Measurements from ENCODE around the gene SDK1.

Gene SDK1

DNA sequence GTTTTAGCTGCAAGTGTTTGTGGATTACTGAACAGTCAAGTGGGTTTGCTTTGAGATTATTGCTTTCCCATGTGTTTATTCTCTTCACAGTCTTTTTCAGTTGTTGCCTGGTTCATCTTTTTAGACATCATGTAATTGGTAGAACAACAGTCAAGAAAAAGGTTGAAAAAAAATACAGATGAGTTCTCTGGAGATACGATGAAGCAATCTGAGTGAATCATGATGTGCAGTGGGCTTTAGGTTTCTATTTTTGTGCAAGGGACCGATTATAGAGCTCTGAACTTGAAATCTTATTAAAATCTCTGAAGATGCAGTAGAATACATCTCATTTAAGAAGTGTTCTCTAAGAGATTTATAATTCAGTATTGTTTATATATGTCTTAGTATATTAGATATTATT is 145.7 kb downstream of the SDK1 start:
- H3K27me3 ChIP-seq (ENCODE audit: control insufficient read depth in 3 of 3, insufficient read depth in 3 of 3, low read depth in 1 of 3, low read length in 3 of 3), result no peaks in the 10 kb centered on the region
- no peak overlapping the region for H3K14ac ChIP-seq (ENCODE audit: low read length)
- H3K23ac ChIP-seq (ENCODE audit: low read depth, low read length, poor library complexity), result no peak overlapping the region
- H3K27ac ChIP-seq (replicated peaks; ENCODE audit: low read length), result no peak overlapping the region
- peaks cover 0 to 2% of the 10 kb centered on the region in 2 donors for H3K4me1 ChIP-seq (ENCODE audit: control insufficient read depth in 2 of 2, insufficient read depth in 1 of 2, low read depth in 1 of 2, low read length in 2 of 2)
- H4K8ac ChIP-seq (ENCODE audit: low read depth, low read length), result no peak overlapping the region
- H3K9ac ChIP-seq (ENCODE audit: low read depth, low read length, poor library complexity), result no peak overlapping the region
- H2BK5ac ChIP-seq (ENCODE audit: low read length), result no peak overlapping the region
- H2BK15ac ChIP-seq (ENCODE audit: low read length), result no peak overlapping the region
- H2AFZ ChIP-seq (ENCODE audit: low read length), result no peak overlapping the region
- H2BK12ac ChIP-seq (ENCODE audit: low read length), result no peak overlapping the region
- peaks cover 0 to 17% of the 10 kb centered on the region in 2 donors for H3K9me3 ChIP-seq (replicated peaks in 1 of 2; ENCODE audit: control insufficient read depth in 2 of 2, insufficient read depth in 1 of 2, low read depth in 1 of 2, low read length in 2 of 2)
- no peak overlapping the region for H3K18ac ChIP-seq (ENCODE audit: low read length)
- no peak overlapping the region for H3K4ac ChIP-seq (ENCODE audit: low read length)
- no peak overlapping the region for H2BK120ac ChIP-seq (ENCODE audit: low read depth, low read length)
- no peak overlapping the region for H4K91ac ChIP-seq (ENCODE audit: low read depth, low read length, poor library complexity)
- no peak for DNase-seq (ENCODE audit: low spot score)
- no peaks in the 10 kb centered on the region for H3K36me3 ChIP-seq (replicated peaks in 1 of 2; ENCODE audit: control insufficient read depth in 2 of 2, insufficient read depth in 2 of 2, low read length in 2 of 2)
- no peak overlapping the region for H2AK5ac ChIP-seq (ENCODE audit: low read depth, low read length)
- H3K79me1 ChIP-seq (ENCODE audit: low read depth, low read length), result no peaks in the 10 kb centered on the region
- no peak overlapping the region for H3K4me3 ChIP-seq (ENCODE audit: low read length in 2 of 2)
- no peak overlapping the region for H3K4me2 ChIP-seq (ENCODE audit: insufficient read depth, low read length, poor library complexity, severe bottlenecking)
- no CpG with 5 or more reads among the region's 2 CpGs for WGBS, 2 donors (ENCODE audit: extremely low coverage in 2 of 2, insufficient read length in 2 of 2, insufficient replicate concordance in 1 of 2)

DNA sequence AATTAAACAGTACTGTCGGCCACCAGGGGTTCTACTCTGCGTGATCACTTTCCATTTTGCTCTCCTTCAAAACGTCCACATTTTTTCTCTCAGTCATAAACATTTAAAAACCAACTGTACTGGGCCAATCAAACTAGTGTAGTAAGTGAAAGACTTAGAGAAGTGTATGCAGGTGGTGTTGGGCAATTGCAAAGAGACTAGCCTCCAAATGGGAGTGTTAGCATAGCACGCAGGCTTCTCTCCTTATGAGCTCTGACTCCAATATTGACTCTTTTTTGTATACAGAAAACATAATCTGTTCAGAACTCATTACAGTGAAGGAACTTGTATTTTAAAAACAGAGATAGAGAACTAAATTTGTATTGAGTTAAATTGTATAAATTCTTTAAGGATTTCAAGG is 150.6 kb downstream of the SDK1 start:
- Histone ChIP-seq H2BK15ac (ENCODE audit: low read length) (no peak overlapping the region), H3K14ac (ENCODE audit: low read length) (no peak overlapping the region), H3K79me1 (ENCODE audit: low read depth, low read length) (no peaks in the 10 kb centered on the region), H3K9me3 (replicated peaks in 1 of 2; ENCODE audit: control insufficient read depth in 2 of 2, insufficient read depth in 1 of 2, low read depth in 1 of 2, low read length in 2 of 2) (peaks cover 0 to 16% of the 10 kb centered on the region in 2 donors), H2BK120ac (ENCODE audit: low read depth, low read length) (no peak overlapping the region), H3K4ac (ENCODE audit: low read length) (no peak overlapping the region), H3K36me3 (replicated peaks in 1 of 2; ENCODE audit: control insufficient read depth in 2 of 2, insufficient read depth in 2 of 2, low read length in 2 of 2) (no peaks in the 10 kb centered on the region), H3K9ac (ENCODE audit: low read depth, low read length, poor library complexity) (no peak overlapping the region), H3K4me1 (ENCODE audit: control insufficient read depth in 2 of 2, insufficient read depth in 1 of 2, low read depth in 1 of 2, low read length in 2 of 2) (peaks cover 2% of the 10 kb centered on the region in 2 donors), H2BK12ac (ENCODE audit: low read length) (no peak overlapping the region), H2AK5ac (ENCODE audit: low read depth, low read length) (no peak overlapping the region), H3K27me3 (ENCODE audit: control insufficient read depth in 3 of 3, insufficient read depth in 3 of 3, low read depth in 1 of 3, low read length in 3 of 3) (no peaks in the 10 kb centered on the region), H4K91ac (ENCODE audit: low read depth, low read length, poor library complexity) (no peak overlapping the region), H2AFZ (ENCODE audit: low read length) (no peak overlapping the region), H3K23ac (ENCODE audit: low read depth, low read length, poor library complexity) (no peak overlapping the region), H3K18ac (ENCODE audit: low read length) (no peak overlapping the region), H3K27ac (replicated peaks; ENCODE audit: low read length) (no peak overlapping the region), H3K4me2 (ENCODE audit: insufficient read depth, low read length, poor library complexity, severe bottlenecking) (no peak overlapping the region), H4K8ac (ENCODE audit: low read depth, low read length) (no peak overlapping the region), H2BK5ac (ENCODE audit: low read length) (no peak overlapping the region), H3K4me3 (ENCODE audit: low read length in 2 of 2) (no peak overlapping the region)
- WGBS, 2 donors (ENCODE audit: extremely low coverage in 2 of 2, insufficient read length in 2 of 2, insufficient replicate concordance in 1 of 2), result no CpG with 5 or more reads among the region's 4 CpGs
- DNase-seq (ENCODE audit: low spot score), result no peak

DNA sequence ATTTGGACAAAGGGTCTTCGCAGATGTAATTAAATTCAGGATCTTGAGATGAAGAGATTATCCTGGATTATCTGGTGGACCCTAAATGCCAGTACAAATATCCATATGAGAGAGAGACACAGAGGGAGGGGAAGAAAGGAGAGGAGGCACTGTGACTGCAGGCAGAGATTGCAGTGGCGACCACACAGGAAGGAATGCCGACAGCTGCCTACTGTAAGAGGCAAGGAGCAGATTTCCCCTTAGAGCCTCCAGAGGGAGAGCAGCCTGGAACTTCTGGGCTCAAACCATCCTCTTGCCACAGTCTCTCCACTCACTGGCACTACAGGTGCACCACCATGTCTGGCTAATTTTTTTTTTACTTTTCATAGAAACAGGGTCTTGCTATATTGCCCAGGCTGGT is 152.3 kb downstream of the SDK1 start:
- H3K18ac ChIP-seq (ENCODE audit: low read length), result no peak overlapping the region
- no peak overlapping the region for H2BK5ac ChIP-seq (ENCODE audit: low read length)
- H3K79me1 ChIP-seq (ENCODE audit: low read depth, low read length), result no peaks in the 10 kb centered on the region
- H3K27ac ChIP-seq (replicated peaks; ENCODE audit: low read length), result no peak overlapping the region
- H3K36me3 ChIP-seq (replicated peaks in 1 of 2; ENCODE audit: control insufficient read depth in 2 of 2, insufficient read depth in 2 of 2, low read length in 2 of 2), result no peaks in the 10 kb centered on the region
- H2BK120ac ChIP-seq (ENCODE audit: low read depth, low read length), result no peak overlapping the region
- H3K14ac ChIP-seq (ENCODE audit: low read length), result no peak overlapping the region
- no peak overlapping the region for H3K4me3 ChIP-seq (ENCODE audit: low read length in 2 of 2)
- H3K9ac ChIP-seq (ENCODE audit: low read depth, low read length, poor library complexity), result peak overlapping the region; percentile 73
- no peak for DNase-seq (ENCODE audit: low spot score)
- H3K27me3 ChIP-seq (ENCODE audit: control insufficient read depth in 3 of 3, insufficient read depth in 3 of 3, low read depth in 1 of 3, low read length in 3 of 3), result no peaks in the 10 kb centered on the region
- H2AFZ ChIP-seq (ENCODE audit: low read length), result no peak overlapping the region
- no peak overlapping the region for H4K91ac ChIP-seq (ENCODE audit: low read depth, low read length, poor library complexity)
- no peak overlapping the region for H3K4me2 ChIP-seq (ENCODE audit: insufficient read depth, low read length, poor library complexity, severe bottlenecking)
- no CpG with 5 or more reads among the region's 3 CpGs for WGBS, 2 donors (ENCODE audit: extremely low coverage in 2 of 2, insufficient read length in 2 of 2, insufficient replicate concordance in 1 of 2)
- H4K8ac ChIP-seq (ENCODE audit: low read depth, low read length), result no peak overlapping the region
- no peak overlapping the region for H2BK15ac ChIP-seq (ENCODE audit: low read length)
- peaks cover 2% of the 10 kb centered on the region in 2 donors for H3K4me1 ChIP-seq (ENCODE audit: control insufficient read depth in 2 of 2, insufficient read depth in 1 of 2, low read depth in 1 of 2, low read length in 2 of 2)
- no peak overlapping the region for H3K4ac ChIP-seq (ENCODE audit: low read length)
- H2BK12ac ChIP-seq (ENCODE audit: low read length), result no peak overlapping the region
- peaks cover 0 to 17% of the 10 kb centered on the region in 2 donors for H3K9me3 ChIP-seq (replicated peaks in 1 of 2; ENCODE audit: control insufficient read depth in 2 of 2, insufficient read depth in 1 of 2, low read depth in 1 of 2, low read length in 2 of 2)
- no peak overlapping the region for H2AK5ac ChIP-seq (ENCODE audit: low read depth, low read length)
- H3K23ac ChIP-seq (ENCODE audit: low read depth, low read length, poor library complexity), result no peak overlapping the region

DNA sequence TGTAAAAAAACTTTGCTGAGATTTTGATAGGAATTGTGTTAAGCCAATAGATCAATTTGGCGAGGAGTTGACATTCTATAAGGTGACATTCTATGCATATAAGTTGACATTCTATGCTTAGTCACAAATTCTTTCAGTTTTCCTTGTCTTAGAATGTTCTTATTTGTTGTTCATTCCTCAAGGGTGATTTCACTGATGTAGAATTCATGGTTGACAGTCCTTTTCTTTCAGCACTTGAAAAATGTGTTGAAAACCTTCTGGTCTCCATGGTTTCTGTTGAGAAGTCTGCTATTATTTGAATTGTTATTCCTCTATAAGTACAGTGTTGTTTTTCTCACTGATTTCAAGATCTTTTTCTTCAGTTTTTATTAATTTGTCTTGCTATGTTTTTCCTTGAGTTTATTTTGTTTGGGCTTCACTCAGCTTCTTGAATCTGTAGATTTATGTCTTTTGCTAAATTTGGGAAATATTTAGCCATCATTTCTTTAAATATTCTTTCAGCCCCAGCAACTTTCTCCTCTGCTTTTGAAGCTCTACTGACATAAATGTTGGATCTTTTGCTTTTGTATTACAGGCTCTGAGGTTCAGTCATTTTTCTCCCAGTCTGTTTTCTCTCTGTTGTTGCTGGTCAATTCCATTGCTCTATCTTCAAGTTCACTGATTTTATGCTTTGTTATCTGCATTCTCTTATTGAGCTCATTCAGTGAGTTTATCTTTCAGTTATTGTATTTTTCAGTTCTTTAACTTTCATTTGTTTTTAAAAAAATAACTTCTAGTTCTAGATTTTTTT is 154.9 kb downstream of the SDK1 start:
- H3K18ac ChIP-seq (ENCODE audit: low read length), result no peak overlapping the region

More for the DNA sequence above, 154.9 kb downstream of the SDK1 start:
- H3K4ac ChIP-seq (ENCODE audit: low read length), result no peak overlapping the region
- no peak overlapping the region for H3K14ac ChIP-seq (ENCODE audit: low read length)
- no peak overlapping the region for H2AFZ ChIP-seq (ENCODE audit: low read length)
- H3K27me3 ChIP-seq (ENCODE audit: control insufficient read depth in 3 of 3, insufficient read depth in 3 of 3, low read depth in 1 of 3, low read length in 3 of 3), result no peaks in the 10 kb centered on the region
- no peak overlapping the region for H2BK12ac ChIP-seq (ENCODE audit: low read length)
- H3K36me3 ChIP-seq (replicated peaks in 1 of 2; ENCODE audit: control insufficient read depth in 2 of 2, insufficient read depth in 2 of 2, low read length in 2 of 2), result no peaks in the 10 kb centered on the region
- no peak overlapping the region for H3K4me2 ChIP-seq (ENCODE audit: insufficient read depth, low read length, poor library complexity, severe bottlenecking)
- H2AK5ac ChIP-seq (ENCODE audit: low read depth, low read length), result no peak overlapping the region
- H3K23ac ChIP-seq (ENCODE audit: low read depth, low read length, poor library complexity), result no peak overlapping the region
- DNase-seq (ENCODE audit: low spot score), result no peak
- no peak overlapping the region for H4K91ac ChIP-seq (ENCODE audit: low read depth, low read length, poor library complexity)
- H2BK5ac ChIP-seq (ENCODE audit: low read length), result no peak overlapping the region
- no peak overlapping the region for H2BK15ac ChIP-seq (ENCODE audit: low read length)
- H2BK120ac ChIP-seq (ENCODE audit: low read depth, low read length), result no peak overlapping the region
- no peak overlapping the region for H4K8ac ChIP-seq (ENCODE audit: low read depth, low read length)
- no peaks in the 10 kb centered on the region for H3K79me1 ChIP-seq (ENCODE audit: low read depth, low read length)
- peaks cover 0 to 17% of the 10 kb centered on the region in 2 donors for H3K9me3 ChIP-seq (replicated peaks in 1 of 2; ENCODE audit: control insufficient read depth in 2 of 2, insufficient read depth in 1 of 2, low read depth in 1 of 2, low read length in 2 of 2)
- whole genome bisulfite sequencing, 2 donors (ENCODE audit: extremely low coverage in 2 of 2, insufficient read length in 2 of 2, insufficient replicate concordance in 1 of 2), result no CpG with 5 or more reads among the region's 1 CpG
- H3K27ac ChIP-seq (replicated peaks; ENCODE audit: low read length), result no peak overlapping the region
- H3K9ac ChIP-seq (ENCODE audit: low read depth, low read length, poor library complexity), result no peak overlapping the region
- peaks cover 0 to 2% of the 10 kb centered on the region in 2 donors for H3K4me1 ChIP-seq (ENCODE audit: control insufficient read depth in 2 of 2, insufficient read depth in 1 of 2, low read depth in 1 of 2, low read length in 2 of 2)
- H3K4me3 ChIP-seq (ENCODE audit: low read length in 2 of 2), result no peak overlapping the region
